ENCODE measurements around the gene SPAG9.

GRCh38 chr17:50944902-50945720 lies 175.6 kb downstream of the SPAG9 start:
- TF ChIP-seq CTCF (IDR thresholded peaks at IDR 0.05): no peak
- no peak for TF ChIP-seq ZFX (IDR thresholded peaks at IDR 0.05; ENCODE audit: borderline replicate concordance)
